ENCODE data around the gene PIEZO2.

PIEZO2 gene

GRCh38 chr18:11108947-11109346 is 40.4 kb downstream of the PIEZO2 start:
- H3K14ac ChIP-seq (ENCODE audit: low read length) = no peak overlapping the region
- no peak overlapping the region for H3K23ac ChIP-seq (ENCODE audit: low read length)
- no peak for DNase-seq
- no peak overlapping the region for H3K4ac ChIP-seq (ENCODE audit: low read depth, low read length)
- no peaks in the 10 kb centered on the region for H3K9me3 ChIP-seq (ENCODE audit: insufficient read depth, low read depth, low read length)
- H4K91ac ChIP-seq (ENCODE audit: low read depth, low read length) = no peak overlapping the region
- no peak overlapping the region for H3K27ac ChIP-seq (ENCODE audit: low read depth, low read length)
- no peak overlapping the region for H2BK12ac ChIP-seq (ENCODE audit: low read length)
- H3K79me1 ChIP-seq (ENCODE audit: low read length) = no peaks in the 10 kb centered on the region
- no peaks in the 10 kb centered on the region for H3K36me3 ChIP-seq (ENCODE audit: control insufficient read depth in 1 of 2, insufficient read depth in 2 of 2, low read length in 2 of 2)
- H3K4me3 ChIP-seq (ENCODE audit: low read depth, low read length) = no peak overlapping the region
- no peak overlapping the region for H2AFZ ChIP-seq (ENCODE audit: insufficient read depth, low read length, poor library complexity)
- no peak overlapping the region for H4K12ac ChIP-seq (ENCODE audit: low read depth, low read length)
- H3K4me2 ChIP-seq (ENCODE audit: low read length) = no peak overlapping the region
- H3K79me2 ChIP-seq (ENCODE audit: control insufficient read depth, insufficient read depth, low read length, poor library complexity) = no peaks in the 10 kb centered on the region
- WGBS (ENCODE audit: extremely low coverage, insufficient coverage, insufficient read length) = no CpG with 5 or more reads among the region's 3 CpGs
- no peak overlapping the region for H2AK5ac ChIP-seq (ENCODE audit: low read length)
- no peak overlapping the region for H4K8ac ChIP-seq (ENCODE audit: low read depth, low read length)
- H3K27me3 ChIP-seq (ENCODE audit: insufficient read depth, low read length) = no peaks in the 10 kb centered on the region
- H3K9ac ChIP-seq (ENCODE audit: low read length) = no peak overlapping the region
- no peaks in the 10 kb centered on the region for H3K4me1 ChIP-seq (ENCODE audit: control insufficient read depth in 1 of 2, insufficient read depth in 2 of 2, low read length in 2 of 2)
- no peak overlapping the region for H3K18ac ChIP-seq (ENCODE audit: low read length)
- no peak overlapping the region for H2BK120ac ChIP-seq (ENCODE audit: insufficient read depth, low read length, poor library complexity)
- no peak overlapping the region for H2BK5ac ChIP-seq (ENCODE audit: low read depth, low read length, poor library complexity)

GRCh38 chr18:11106894-11107293 is 42.5 kb downstream of the PIEZO2 start:
- Histone ChIP-seq H4K8ac (ENCODE audit: low read depth, low read length) (no peak overlapping the region), H3K9ac (ENCODE audit: low read length) (no peak overlapping the region), H3K4me3 (ENCODE audit: low read depth, low read length) (no peak overlapping the region), H3K18ac (ENCODE audit: low read length) (no peak overlapping the region), H2AK5ac (ENCODE audit: low read length) (no peak overlapping the region), H3K79me1 (ENCODE audit: low read length) (no peaks in the 10 kb centered on the region), H2BK5ac (ENCODE audit: low read depth, low read length, poor library complexity) (no peak overlapping the region), H3K27me3 (ENCODE audit: insufficient read depth, low read length) (no peaks in the 10 kb centered on the region), H3K14ac (ENCODE audit: low read length) (no peak overlapping the region), H3K27ac (ENCODE audit: low read depth, low read length) (no peak overlapping the region), H3K4me2 (ENCODE audit: low read length) (no peak overlapping the region), H3K23ac (ENCODE audit: low read length) (no peak overlapping the region), H3K9me3 (ENCODE audit: insufficient read depth, low read depth, low read length) (no peaks in the 10 kb centered on the region), H2AFZ (ENCODE audit: insufficient read depth, low read length, poor library complexity) (no peak overlapping the region), H3K36me3 (ENCODE audit: control insufficient read depth in 1 of 2, insufficient read depth in 2 of 2, low read length in 2 of 2) (no peaks in the 10 kb centered on the region), H4K12ac (ENCODE audit: low read depth, low read length) (no peak overlapping the region), H3K4ac (ENCODE audit: low read depth, low read length) (no peak overlapping the region), H3K4me1 (ENCODE audit: control insufficient read depth in 1 of 2, insufficient read depth in 2 of 2, low read length in 2 of 2) (no peaks in the 10 kb centered on the region), H2BK120ac (ENCODE audit: insufficient read depth, low read length, poor library complexity) (no peak overlapping the region), H4K91ac (ENCODE audit: low read depth, low read length) (no peak overlapping the region), H2BK12ac (ENCODE audit: low read length) (no peak overlapping the region), H3K79me2 (ENCODE audit: control insufficient read depth, insufficient read depth, low read length, poor library complexity) (no peaks in the 10 kb centered on the region)
- WGBS (ENCODE audit: extremely low coverage, insufficient coverage, insufficient read length) = no CpG with 5 or more reads among the region's 6 CpGs
- DNase-seq = no peak

- H3K79me2 ChIP-seq (ENCODE audit: control insufficient read depth, insufficient read depth, low read length, poor library complexity) = no peaks in the 10 kb centered on the region
- H3K4me2 ChIP-seq (ENCODE audit: low read length) = no peak overlapping the region
- H2BK12ac ChIP-seq (ENCODE audit: low read length) = no peak overlapping the region
- H3K4ac ChIP-seq (ENCODE audit: low read depth, low read length) = no peak overlapping the region
- no peaks in the 10 kb centered on the region for H3K36me3 ChIP-seq (ENCODE audit: control insufficient read depth in 1 of 2, insufficient read depth in 2 of 2, low read length in 2 of 2)
- no CpG with 5 or more reads among the region's 6 CpGs for WGBS (ENCODE audit: extremely low coverage, insufficient coverage, insufficient read length)
- no peak overlapping the region for H2AFZ ChIP-seq (ENCODE audit: insufficient read depth, low read length, poor library complexity)
- no peak overlapping the region for H3K14ac ChIP-seq (ENCODE audit: low read length)
- H3K9me3 ChIP-seq (ENCODE audit: insufficient read depth, low read depth, low read length) = no peaks in the 10 kb centered on the region
- no peak overlapping the region for H4K91ac ChIP-seq (ENCODE audit: low read depth, low read length)
- no peaks in the 10 kb centered on the region for H3K27me3 ChIP-seq (ENCODE audit: insufficient read depth, low read length)
- H3K18ac ChIP-seq (ENCODE audit: low read length) = no peak overlapping the region
- H4K8ac ChIP-seq (ENCODE audit: low read depth, low read length) = no peak overlapping the region
- no peaks in the 10 kb centered on the region for H3K4me1 ChIP-seq (ENCODE audit: control insufficient read depth in 1 of 2, insufficient read depth in 2 of 2, low read length in 2 of 2)
- H2BK5ac ChIP-seq (ENCODE audit: low read depth, low read length, poor library complexity) = no peak overlapping the region
- no peak for DNase-seq
- H3K27ac ChIP-seq (ENCODE audit: low read depth, low read length) = no peak overlapping the region
- no peak overlapping the region for H2BK120ac ChIP-seq (ENCODE audit: insufficient read depth, low read length, poor library complexity)
- H3K9ac ChIP-seq (ENCODE audit: low read length) = no peak overlapping the region
- no peaks in the 10 kb centered on the region for H3K79me1 ChIP-seq (ENCODE audit: low read length)
- no peak overlapping the region for H3K4me3 ChIP-seq (ENCODE audit: low read depth, low read length)
- H3K23ac ChIP-seq (ENCODE audit: low read length) = no peak overlapping the region
- no peak overlapping the region for H4K12ac ChIP-seq (ENCODE audit: low read depth, low read length)
- H2AK5ac ChIP-seq (ENCODE audit: low read length) = no peak overlapping the region
These were observed 43.9 kb downstream of the PIEZO2 start for GRCh38 chr18:11105463-11105862.

DNA sequence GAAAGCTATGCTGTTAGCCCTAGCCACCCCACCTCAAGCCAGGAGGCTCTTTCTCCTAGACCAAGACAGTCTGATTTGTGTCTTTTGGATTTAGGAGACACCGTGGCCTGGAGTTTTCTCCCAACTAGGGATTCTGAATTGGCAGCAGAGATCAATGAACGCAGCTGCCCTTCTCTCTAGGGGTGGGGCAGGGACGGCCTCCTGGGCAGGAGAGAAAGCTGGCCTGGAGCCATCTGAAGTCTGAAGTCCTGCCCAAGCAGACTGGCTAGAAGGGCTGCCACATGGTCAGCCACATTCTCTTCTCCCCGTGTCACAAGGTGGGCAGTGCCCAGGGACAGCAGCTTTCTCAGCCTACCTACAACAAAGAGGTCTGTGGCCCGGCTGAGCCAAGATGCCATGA is 45.1 kb downstream of the PIEZO2 start:
- no peak overlapping the region for H2BK5ac ChIP-seq (ENCODE audit: low read depth, low read length, poor library complexity)
- H3K27me3 ChIP-seq (ENCODE audit: insufficient read depth, low read length) = no peaks in the 10 kb centered on the region
- H3K14ac ChIP-seq (ENCODE audit: low read length) = no peak overlapping the region
- no peak overlapping the region for H3K23ac ChIP-seq (ENCODE audit: low read length)
- no peaks in the 10 kb centered on the region for H3K79me2 ChIP-seq (ENCODE audit: control insufficient read depth, insufficient read depth, low read length, poor library complexity)
- no peaks in the 10 kb centered on the region for H3K4me1 ChIP-seq (ENCODE audit: control insufficient read depth in 1 of 2, insufficient read depth in 2 of 2, low read length in 2 of 2)
- H3K4me2 ChIP-seq (ENCODE audit: low read length) = no peak overlapping the region
- H4K8ac ChIP-seq (ENCODE audit: low read depth, low read length) = no peak overlapping the region
- H3K4me3 ChIP-seq (ENCODE audit: low read depth, low read length) = no peak overlapping the region
- H2BK12ac ChIP-seq (ENCODE audit: low read length) = no peak overlapping the region
- no peaks in the 10 kb centered on the region for H3K36me3 ChIP-seq (ENCODE audit: control insufficient read depth in 1 of 2, insufficient read depth in 2 of 2, low read length in 2 of 2)
- no CpG with 5 or more reads among the region's 5 CpGs for WGBS (ENCODE audit: extremely low coverage, insufficient coverage, insufficient read length)
- H3K9ac ChIP-seq (ENCODE audit: low read length) = no peak overlapping the region
- H2BK120ac ChIP-seq (ENCODE audit: insufficient read depth, low read length, poor library complexity) = no peak overlapping the region
- H4K91ac ChIP-seq (ENCODE audit: low read depth, low read length) = no peak overlapping the region
- H2AK5ac ChIP-seq (ENCODE audit: low read length) = no peak overlapping the region
- H3K4ac ChIP-seq (ENCODE audit: low read depth, low read length) = no peak overlapping the region
- no peak overlapping the region for H3K27ac ChIP-seq (ENCODE audit: low read depth, low read length)
- no peak for DNase-seq
- H4K12ac ChIP-seq (ENCODE audit: low read depth, low read length) = no peak overlapping the region
- no peak overlapping the region for H2AFZ ChIP-seq (ENCODE audit: insufficient read depth, low read length, poor library complexity)
- no peak overlapping the region for H3K18ac ChIP-seq (ENCODE audit: low read length)
- H3K9me3 ChIP-seq (ENCODE audit: insufficient read depth, low read depth, low read length) = no peaks in the 10 kb centered on the region
- no peaks in the 10 kb centered on the region for H3K79me1 ChIP-seq (ENCODE audit: low read length)
